Measurements from ENCODE around the gene FAM181A.

FAM181A gene

DNA sequence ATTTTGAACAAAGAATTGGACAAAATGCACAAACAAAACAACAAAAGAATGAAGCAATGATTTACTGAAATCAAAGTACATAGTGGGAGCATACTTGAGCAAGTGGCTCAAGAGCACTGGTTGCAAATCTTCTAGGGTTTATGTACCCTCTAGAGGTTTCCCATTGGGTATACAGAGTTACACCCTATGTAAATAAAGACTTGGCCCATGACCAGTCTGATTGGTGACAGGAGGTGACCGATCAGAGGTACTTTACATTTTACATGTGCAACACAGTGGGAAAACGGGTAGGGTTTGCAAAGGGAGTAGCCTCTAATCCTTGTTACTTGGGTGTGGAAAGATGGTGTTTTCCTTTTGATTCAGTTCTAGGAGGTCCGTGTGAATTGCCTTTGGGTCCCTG is 10.6 kb upstream of the FAM181A start:
- ChIA-PET CTCF (no interaction called here), POLR2A (no interaction called here)
- no peak overlapping the region for H3K4me3 ChIP-seq (ENCODE audit: low read depth, low read length)
- TF ChIP-seq, protein P1, sequence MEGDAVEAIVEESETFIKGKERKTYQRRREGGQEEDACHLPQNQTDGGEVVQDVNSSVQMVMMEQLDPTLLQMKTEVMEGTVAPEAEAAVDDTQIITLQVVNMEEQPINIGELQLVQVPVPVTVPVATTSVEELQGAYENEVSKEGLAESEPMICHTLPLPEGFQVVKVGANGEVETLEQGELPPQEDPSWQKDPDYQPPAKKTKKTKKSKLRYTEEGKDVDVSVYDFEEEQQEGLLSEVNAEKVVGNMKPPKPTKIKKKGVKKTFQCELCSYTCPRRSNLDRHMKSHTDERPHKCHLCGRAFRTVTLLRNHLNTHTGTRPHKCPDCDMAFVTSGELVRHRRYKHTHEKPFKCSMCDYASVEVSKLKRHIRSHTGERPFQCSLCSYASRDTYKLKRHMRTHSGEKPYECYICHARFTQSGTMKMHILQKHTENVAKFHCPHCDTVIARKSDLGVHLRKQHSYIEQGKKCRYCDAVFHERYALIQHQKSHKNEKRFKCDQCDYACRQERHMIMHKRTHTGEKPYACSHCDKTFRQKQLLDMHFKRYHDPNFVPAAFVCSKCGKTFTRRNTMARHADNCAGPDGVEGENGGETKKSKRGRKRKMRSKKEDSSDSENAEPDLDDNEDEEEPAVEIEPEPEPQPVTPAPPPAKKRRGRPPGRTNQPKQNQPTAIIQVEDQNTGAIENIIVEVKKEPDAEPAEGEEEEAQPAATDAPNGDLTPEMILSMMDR (IDR thresholded peaks at IDR 0.05; ENCODE audit: insufficient read depth, low read length, missing control alignments): no peak
- DNase-seq (ENCODE audit: low read depth, low spot score): no peak

DNA sequence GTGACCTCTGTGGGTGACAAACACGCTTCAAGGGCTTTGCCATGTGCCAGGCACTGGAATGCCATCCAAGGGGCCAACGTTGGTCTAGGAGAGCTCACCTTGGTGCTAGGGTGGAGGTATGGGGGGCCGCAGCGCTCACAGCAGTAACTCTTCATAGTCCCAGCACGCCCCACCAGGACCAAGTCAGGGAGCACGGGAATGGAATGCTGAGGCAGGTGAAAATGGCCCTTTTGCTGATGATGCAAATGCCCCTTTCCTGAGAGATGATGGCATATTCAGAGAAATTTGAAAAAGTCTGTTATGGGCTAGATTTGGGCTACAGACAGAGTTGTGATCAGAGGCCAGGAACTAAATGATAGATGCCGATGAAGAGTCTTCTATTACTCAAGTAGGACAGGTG is 10.0 kb upstream of the FAM181A start:
- no peak for DNase-seq (ENCODE audit: low read depth, low spot score)
- POLR2A ChIA-PET: interaction anchor here (0.7 kb wide), 1 partner anchor 120 kb away, joined by 3 read pairs; no protein-coding TSS in a partner anchor
- no peak overlapping the region for H3K4me3 ChIP-seq (ENCODE audit: low read depth, low read length)
- CTCF ChIA-PET: interaction anchor here (1.0 to 1.2 kb wide), 2 partner anchors 23 to 24 kb away, joined by 3 to 4 read pairs; no protein-coding TSS in a partner anchor
- TF ChIP-seq, protein P1 (IDR thresholded peaks at IDR 0.05; ENCODE audit: insufficient read depth, low read length, missing control alignments): no peak

DNA sequence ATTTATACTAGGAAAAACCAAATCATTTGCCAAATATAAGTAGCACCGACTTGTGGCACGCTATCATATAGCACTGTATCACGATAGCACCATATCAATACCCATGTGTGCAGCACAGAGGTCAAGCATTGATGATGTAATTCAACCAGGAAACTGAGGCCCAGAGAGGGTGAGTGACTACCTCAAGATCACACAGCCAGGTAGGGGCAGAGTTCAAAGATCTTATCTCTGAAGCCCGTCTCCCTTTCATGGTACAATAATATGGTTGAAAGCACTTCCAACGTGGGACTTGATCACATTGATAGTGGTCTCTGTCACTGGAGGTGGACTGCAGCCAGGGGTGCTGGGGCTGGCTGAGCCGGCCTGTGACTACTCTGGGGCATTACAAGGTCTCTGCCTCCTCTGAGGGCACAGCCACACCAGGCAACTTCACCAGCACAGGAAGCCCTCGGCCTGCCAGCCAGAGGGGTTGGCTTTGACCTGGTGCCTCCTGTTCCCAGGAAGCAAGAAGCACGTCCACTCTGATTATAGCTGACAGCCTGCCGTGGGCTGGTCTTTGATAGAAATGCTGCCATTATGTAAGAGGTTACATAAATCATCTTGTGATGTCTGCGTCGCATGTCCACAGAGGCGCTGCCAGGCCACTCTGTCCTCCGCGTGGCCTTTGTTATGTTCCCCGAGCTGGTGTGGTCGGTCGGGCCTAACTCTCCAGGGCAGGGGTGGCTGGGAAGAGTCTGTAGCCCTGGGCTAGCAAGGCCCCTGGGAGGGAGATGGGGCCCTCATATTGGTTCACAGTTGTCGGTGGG is 5.9 kb upstream of the FAM181A start:
- DNase-seq (ENCODE audit: low read depth, low spot score): no peak
- no peak overlapping the region for H3K4me3 ChIP-seq (ENCODE audit: low read depth, low read length)
- POLR2A ChIA-PET: no interaction called here
- CTCF ChIA-PET: interaction anchor here (1.5 kb wide), 1 partner anchor 18 kb away, joined by 8 read pairs; no protein-coding TSS in a partner anchor
- TF ChIP-seq, protein P1 (IDR thresholded peaks at IDR 0.05; ENCODE audit: insufficient read depth, low read length, missing control alignments): no peak

DNA sequence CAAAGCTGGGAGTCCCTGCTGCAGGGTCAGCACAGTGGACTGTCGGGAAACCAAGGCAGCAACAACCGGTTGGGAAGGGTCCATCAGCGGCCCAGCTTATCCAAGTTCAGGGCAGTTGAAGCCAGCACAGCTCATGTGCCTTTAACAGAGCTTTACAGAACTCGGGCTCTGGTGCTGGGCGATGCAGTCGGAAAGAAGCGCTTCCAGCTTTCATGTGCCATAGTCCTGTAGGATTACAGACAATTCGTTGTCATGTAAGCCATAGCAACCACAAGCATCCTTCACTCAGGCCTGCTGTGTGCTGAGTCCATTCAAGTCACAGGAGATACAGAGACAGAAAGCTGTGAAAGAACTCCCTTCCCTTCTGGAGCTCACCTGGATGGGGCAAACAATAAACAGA is 3.5 kb upstream of the FAM181A start:
- ChIA-PET CTCF (interaction anchor here (1.9 to 2.8 kb wide), 2 partner anchors 14 to 17 kb away, joined by 4 to 23 read pairs; no protein-coding TSS in a partner anchor), POLR2A (no interaction called here)
- no peak overlapping the region for H3K4me3 ChIP-seq (ENCODE audit: low read depth, low read length)
- TF ChIP-seq, protein P1 (IDR thresholded peaks at IDR 0.05; ENCODE audit: insufficient read depth, low read length, missing control alignments): no peak
- DNase-seq (ENCODE audit: low read depth, low spot score): no peak

DNA sequence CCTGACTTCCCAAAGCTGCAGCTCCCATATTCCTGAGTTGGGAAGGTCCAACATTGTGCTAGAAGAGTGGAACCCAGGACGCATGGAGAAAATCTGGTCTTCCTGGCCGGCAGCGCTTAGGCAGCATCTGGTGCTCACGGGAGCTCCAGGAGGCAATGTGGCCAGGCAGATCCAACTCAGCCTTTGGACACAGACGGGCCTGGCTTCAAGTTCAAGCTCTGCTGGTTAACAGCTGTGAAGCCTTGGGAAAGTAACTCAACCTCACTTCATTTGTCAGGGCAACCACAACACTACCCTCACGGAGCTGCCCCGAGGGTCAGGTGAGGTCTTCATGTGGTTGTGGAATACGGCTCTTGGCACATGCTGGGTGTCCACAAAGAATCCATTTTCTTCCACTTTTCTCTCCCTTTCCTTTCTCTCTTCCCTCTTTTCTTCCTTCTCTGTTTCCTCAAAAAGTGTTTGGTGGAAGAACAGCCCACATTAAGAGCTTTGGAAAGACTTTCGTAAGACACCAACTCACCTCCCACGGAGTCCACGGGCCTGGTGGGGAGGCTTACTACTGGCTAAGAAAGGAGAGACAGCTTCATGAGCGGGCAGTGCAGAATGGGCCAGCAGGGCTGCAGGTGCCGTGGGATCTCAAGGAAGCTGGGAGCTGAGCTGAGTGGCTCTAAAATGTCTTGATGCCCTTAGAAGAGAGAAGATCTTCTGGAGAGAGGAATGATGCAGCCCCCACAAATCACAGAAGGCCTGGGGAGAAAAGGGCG is 2.4 kb upstream of the FAM181A start:
- CTCF ChIA-PET: interaction anchor here (1.2 to 2.8 kb wide), 3 partner anchors 13 to 212 kb away, joined by 4 to 23 read pairs (median 4); no protein-coding TSS in a partner anchor
- no peak for DNase-seq (ENCODE audit: low read depth, low spot score)
- TF ChIP-seq, protein P1 (IDR thresholded peaks at IDR 0.05; ENCODE audit: insufficient read depth, low read length, missing control alignments): no peak
- H3K4me3 ChIP-seq (ENCODE audit: low read depth, low read length): no peak overlapping the region
- POLR2A ChIA-PET: no interaction called here

DNA sequence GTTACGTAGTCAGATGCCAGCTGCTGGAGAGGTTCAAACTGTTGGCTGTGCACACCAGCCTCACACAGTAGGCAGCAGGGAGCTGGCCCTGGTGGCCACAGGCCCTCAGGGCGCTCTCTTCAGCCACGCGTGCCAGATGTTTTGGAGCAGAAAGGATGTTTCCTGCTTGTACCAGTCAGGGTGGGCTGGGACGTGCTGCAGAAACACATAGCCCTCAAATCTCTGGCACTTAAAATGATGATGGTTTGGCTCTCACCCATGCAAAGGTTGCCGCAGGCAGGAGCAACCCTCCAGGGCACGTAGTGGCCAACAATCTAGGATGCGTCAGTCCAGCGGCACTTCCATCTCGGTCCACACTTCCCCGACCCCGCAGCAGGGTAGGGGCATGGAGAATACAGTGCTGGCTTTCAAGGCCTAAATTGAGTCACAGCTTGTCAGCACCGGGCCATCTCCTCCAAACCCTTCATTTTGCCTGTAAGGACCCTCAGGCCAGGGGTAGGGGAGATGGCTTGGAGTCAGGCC is 1.7 kb upstream of the FAM181A start:
- CTCF ChIA-PET: interaction anchor here (1.2 to 2.8 kb wide), 2 partner anchors 12 to 211 kb away, joined by 4 to 23 read pairs; no protein-coding TSS in a partner anchor
- no peak for DNase-seq (ENCODE audit: low read depth, low spot score)
- POLR2A ChIA-PET: no interaction called here
- TF ChIP-seq, protein P1 (IDR thresholded peaks at IDR 0.05; ENCODE audit: insufficient read depth, low read length, missing control alignments): no peak
- H3K4me3 ChIP-seq (ENCODE audit: low read depth, low read length): no peak overlapping the region

Measured in AG04449 (cell line).